GM18507 (cell line): Measurements from ENCODE around the gene SPRR2E.
"Not testable (repeated sequence)": the region's sequence is repeated elsewhere in the genome, so short reads cannot be mapped to it uniquely, and the experiment has no call there.

ENCODE experiments used
- DNase-seq: peaks from one replicate; pipeline ENCODE4 v3.0.0; 2011; ENCODE audit warnings: low read depth; ENCODE audit not compliant: insufficient read length; ENCODE audit errors: extremely low spot score
- FAIRE-seq: peaks from 2 replicates; lab custom pipeline; 2011; peaks lifted over from hg19 to GRCh38; lab: Jason Lieb, UNC

SPRR2E gene

DNA sequence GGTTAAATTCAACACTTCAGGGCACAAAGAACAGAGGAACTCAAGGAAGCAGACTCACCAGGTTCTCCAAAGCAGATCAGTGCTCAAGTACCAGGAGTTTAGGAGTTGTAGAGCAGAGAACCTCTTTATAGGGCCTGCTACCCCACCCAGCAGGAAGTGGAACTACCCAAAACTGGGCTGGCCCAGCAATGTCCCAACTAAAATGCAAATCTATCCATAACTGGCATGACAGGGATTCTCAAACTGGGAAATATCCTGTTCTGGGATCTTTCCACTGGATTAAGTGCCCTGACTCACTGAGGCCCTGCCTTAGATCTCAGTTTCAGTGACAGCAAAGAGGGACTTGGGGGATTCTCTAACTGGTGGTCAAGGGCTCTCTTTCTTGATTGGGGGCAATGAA is at the start of gene SPRR2E:
SPRR2E (minus strand) TSS at position 101 of the 400 bp plus-strand sequence. CDS start 775 bp downstream, outside the sequence.
- DNase-seq (no peak), FAIRE-seq (no peak)

DNA sequence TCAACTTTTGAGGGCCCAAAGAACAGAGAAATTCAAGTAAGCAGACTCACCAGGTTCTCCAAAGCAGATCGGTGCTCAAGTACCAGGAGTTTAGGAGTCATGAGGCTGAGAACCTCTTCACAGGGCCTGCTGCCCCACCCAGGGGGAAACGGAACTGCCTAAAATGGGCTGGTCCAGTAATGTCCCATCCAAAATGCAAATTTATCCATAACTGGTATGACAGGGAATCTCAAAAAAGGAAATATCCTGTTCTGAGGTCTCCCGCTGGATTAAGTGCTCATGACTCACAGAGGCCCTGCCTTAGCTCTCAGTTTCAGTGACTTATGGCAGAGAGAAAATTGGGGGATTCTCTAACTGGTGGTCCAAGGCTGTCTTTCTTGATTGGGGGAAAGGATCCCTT is 47.1 kb upstream of the SPRR2E start:
- no peak for DNase-seq

DNA sequence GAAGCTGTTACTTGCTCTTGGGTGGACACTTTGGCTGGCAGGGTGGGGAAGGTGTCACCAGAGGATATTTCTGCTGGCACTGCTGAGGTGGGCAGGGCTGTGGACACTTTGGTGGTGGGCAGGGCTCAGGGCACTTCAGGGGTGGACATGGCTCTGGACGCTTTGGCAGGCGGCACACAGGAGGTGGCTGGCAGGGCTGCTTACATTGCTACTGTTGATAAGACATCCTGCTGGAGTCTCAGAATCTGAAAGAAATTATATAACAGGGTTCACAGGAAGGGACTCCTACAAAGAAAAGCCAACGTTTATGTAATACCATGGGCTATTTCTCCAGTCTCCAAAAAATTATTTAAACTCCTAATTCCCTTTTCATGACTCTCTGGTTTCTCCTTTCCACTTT is 46.2 kb upstream of the SPRR2E start:
- FAIRE-seq (no peak), DNase-seq (no peak)

More for the DNA sequence above, 47.1 kb upstream of the SPRR2E start:
- no peak for FAIRE-seq

DNA sequence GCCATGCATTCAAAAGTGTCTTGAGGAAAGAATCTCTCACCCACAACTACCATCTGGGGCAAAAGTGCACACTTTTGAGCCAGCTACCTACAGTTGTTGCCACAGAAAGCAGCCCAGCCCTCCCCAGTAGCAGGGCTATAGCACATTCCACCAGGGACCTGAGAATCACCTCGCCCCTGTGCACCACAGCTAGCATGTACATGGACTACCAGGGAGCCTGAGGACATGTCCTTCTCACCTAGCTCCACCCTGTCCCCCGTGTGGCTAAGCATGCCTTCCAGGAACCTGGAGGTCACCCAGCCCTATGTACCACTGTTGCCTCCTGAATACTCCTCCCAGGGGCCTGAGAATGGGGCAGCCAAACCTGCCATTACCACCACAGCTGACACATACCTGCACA is 39.4 kb upstream of the SPRR2E start:
- no peak for DNase-seq

DNA sequence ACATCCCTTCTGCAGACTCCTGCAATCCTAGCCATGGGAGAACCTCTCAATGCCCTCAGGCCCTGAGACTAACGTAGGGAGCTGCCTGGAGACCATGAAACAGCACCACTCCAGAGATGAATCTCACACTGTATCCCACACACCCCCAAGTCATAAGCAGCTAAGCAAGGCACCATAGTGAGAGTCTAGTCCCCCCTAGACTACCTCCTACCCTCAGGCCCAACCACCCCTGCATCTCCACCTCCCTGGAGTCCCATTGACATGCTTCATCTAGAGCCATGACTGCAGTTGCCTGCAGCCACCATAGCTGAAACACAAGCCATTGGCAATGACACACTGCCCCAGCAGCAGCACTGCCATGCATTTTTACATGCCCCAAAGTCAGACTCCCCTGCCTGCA is 38.9 kb upstream of the SPRR2E start:
- no peak for DNase-seq
- no peak for FAIRE-seq

More for the DNA sequence above, 39.4 kb upstream of the SPRR2E start:
- FAIRE-seq = no peak

DNA sequence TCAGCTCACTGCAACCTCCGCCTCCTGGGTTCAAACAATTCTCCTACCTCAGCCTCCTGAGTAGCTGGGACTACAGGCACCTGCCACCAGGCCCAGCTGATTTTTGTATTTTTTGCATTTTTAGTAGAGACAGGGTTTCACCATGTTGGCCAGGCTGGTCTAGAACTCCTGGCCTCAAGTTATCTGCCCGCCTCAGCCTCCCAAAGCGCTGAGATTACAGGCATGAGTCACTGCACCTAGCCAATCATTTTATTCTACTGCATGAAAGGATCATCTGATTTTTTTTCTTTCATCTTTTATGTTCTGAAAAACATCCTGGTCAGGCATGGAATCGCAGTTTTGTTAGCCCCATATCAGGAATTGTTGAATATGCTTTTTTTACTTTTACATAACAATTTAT is 34.4 kb upstream of the SPRR2E start:
- DNase-seq, FAIRE-seq: not testable (repeated sequence)

DNA sequence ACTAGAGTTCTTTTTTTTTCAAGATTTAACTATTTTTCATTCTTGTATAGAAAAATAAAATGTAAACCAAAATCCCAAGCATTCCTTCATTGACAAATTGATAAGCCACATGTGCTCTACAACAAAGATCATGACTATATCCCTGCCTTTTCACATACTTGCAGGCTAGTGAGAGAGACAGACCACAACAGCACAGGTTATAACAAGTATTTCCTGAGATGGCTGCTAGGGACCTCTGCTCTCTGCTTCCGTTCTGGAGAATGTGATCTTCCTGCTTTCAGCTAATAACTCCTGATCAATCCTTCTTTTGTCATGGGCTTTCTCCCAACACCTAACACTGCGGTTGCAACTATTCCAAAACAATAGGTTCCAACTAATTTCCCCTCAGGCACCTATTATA is 33.0 kb upstream of the SPRR2E start:
- DNase-seq = no peak
- FAIRE-seq = no peak

DNA sequence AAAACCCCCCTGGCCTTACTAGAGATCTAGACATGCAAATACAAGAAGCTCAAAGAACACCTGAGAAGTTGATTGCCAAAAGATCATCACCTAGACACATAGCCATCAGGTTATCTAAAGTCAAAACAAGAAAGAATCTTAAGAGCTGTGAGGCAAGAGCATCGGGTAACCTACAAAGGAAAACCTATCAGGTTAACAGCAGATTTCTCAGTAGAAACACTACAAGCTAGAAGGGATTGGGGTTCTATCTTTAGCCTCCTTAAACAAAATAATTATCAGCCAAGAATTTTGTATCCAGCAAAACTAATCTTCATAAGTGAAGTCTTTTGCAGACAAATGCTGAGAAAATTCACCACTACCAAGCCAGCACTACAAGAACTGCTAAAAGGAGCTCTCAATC is 31.2 kb upstream of the SPRR2E start:
- FAIRE-seq = no peak

DNA sequence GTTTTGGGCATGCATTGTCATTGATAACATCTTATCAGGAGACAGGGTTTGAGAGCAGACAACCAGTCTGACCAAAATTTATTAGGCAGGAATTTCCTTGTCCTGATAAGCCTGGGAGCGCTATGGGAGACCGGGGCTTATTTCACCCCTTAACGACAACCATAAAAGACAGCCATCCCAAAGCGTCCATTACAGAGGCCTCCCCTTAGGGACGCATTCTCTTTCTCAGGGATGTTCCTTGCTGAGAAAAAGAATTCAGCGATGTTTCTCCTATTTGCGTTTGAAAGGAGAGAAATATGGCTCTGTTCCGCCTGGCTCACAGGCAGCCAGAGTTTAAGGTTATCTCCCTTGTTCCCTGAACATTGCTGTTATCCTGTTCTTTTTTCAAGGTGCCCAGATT is 29.5 kb upstream of the SPRR2E start:
- DNase-seq, FAIRE-seq: not testable (repeated sequence)

More for the DNA sequence above, 31.2 kb upstream of the SPRR2E start:
- DNase-seq = no peak

DNA sequence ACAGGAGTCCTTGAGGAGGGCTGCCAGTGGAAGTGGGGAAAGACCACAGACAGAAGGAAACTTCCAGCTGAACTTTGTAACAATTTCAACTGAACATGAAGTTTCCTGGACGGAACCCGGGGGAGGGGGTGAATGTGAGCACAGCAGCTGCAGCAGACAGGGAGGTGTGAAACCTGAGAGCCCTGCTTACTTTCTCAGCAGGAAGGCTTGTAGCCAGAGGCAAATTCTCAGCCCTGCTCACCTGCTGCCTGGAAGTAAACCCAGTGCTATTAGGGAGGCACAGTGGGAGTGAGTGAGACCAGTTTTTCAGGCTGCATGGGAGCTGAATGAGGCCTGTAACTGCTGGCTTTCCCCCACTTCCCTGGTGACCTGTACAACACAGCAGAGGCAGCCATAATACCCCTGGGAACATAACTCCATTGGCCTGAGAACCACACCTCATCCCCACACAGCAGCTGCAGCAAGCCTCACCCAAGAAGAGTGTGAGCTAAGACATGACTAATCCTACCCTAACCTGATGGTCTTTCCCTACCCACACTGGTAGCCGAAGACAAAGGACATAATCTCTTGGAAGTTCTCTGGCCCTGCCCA is 28.6 kb upstream of the SPRR2E start:
- FAIRE-seq (peak; percentile 38), DNase-seq (no peak)

DNA sequence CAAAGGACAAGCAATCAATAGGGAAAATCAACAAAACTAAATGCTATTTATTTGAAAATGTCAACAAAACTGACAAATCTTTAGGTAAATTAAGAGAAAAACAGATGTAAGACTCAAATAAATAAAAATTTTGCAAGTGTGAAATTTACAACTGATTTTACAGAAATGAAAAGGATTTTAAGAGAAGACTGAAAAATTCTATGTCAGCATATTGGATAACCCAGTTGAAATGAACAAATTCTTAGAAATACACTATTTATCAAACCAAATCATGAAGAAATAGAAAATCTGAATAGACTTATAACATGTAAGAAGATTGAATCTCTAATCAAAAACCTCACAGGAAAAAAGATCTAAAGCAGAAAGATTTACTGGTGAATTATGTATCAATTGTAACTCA is 26.6 kb upstream of the SPRR2E start:
- FAIRE-seq (no peak), DNase-seq (no peak)

DNA sequence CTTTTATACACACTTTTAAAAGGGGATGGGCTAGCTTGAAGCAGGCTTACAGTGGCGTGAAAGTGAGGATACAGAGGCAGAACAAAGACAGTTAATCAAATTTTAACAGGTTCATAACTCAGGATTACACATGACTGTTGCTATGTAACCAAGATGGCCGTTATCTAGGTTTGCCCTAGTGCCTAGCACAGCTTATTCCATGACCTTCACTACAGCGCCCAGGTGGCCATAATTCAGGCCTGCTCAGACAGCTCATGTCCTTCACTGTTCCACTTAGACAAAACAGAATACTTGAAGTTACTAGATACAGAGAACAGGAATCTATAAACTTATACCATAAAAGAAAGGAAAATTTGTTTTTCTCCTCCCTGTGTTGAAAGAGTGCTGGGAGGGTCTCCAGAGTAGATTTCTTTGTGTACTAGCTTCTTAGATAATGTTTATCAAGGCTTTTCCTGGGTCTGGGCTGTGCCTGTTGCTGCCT is 25.2 kb upstream of the SPRR2E start:
- no peak for DNase-seq
- no peak for FAIRE-seq

DNA sequence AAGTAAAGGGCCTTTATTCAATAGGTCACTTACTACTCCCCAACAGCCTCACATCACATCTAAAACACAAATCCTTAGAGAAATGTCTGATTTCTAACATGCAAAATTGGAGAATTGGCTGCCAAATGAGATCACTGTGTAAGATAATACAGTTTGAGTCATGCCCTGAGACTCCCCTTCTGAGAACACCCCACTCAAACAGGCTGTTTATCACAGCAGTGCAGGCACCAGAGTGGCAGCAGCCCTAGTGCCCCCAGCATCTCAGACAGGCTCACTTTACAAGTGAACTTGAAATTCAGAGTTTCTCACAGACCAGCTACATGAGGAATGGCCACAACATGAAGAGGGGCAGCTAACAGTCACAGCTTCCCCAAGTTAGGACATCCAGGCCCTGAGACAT is 20.9 kb upstream of the SPRR2E start:
- DNase-seq = not testable (repeated sequence)
- FAIRE-seq = peak; percentile 33

DNA sequence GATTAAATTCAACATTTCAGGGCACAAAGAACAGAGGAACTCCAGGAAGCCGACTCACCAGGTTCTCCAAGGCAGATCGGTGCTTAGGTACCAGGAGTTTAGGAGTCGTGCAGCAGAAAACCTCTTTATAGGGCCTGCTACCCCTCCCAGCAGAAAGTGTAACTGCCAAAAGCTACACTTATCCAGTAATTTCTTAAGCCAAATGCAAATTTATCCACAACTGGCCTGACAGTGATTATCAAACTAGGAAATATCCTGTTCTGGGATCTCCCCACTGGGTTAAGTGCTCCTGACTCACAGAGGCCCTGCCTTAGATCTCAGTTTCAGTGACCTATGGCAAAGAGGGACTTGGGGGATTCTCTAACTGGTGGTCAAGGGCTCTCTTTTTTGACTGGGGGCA is 19.1 kb upstream of the SPRR2E start, which contains the start of gene SPRR2F:
SPRR2F (minus strand) TSS at position 101 of the 400 bp plus-strand sequence. CDS start 783 bp downstream, outside the sequence.
- FAIRE-seq (no peak), DNase-seq (no peak)

DNA sequence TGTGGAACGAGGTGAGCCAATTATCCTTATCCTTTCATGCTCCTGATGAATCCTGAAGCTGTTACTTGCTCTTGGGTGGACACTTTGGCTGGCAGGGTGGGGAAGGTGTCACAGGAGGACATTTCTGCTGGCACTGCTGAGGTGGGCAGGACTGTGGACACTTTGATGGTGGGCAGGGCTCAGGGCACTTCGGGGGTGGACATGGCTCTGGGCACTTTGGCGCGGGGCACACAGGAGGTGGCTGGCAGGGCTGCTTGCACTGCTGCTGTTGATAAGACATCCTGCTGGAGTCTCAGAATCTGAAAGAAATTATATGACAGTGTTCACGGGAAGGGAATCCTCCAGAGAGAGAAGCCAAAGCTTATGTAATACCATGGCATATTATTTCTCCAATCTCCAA is 18.1 kb upstream of the SPRR2E start:
- FAIRE-seq, DNase-seq: not testable (repeated sequence)

DNA sequence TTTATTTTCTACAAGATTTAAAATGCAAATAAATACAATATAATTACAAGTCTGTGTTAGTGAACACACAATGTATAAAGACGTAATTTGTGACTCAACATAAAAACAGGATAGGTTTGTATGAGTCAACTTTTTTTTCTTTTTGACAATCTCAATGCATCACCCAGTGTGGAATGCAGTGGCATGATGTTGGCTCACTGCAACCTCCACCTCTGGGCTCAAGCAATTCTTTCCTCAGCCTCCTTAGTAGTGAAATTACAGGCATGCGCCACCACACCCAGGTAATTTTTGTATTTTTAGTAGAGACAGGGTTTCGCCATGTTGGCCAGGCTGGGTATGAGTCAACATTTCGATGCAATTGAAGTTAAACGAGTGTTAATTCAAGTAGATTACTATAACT is 5.9 kb upstream of the SPRR2E start:
- no peak for DNase-seq
- FAIRE-seq = no peak

DNA sequence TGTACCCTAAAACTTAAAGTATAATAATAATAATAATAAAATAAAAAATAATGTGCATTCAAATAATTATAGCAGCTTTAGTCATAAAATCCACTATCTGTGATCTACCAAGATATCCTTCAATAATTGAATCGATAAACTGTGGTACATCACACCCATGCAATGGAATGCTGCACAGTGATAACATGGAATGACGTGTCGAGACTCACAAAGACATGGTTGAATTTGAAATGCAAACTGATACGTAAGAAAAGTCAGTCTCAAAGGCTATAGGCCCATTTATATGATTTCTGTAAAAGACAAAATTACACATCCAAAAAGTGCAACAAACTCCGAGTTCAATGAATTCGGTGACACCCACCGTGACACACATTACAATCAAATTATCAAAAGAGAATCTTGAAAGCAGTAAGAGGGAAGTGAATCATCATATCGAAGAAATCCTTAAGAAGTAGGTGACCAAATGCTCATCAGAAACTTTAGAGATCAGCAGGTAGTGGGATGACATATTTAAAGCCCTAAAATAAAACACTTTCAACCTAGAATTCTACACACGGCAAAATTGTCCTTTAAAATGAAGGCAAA is 5.2 kb upstream of the SPRR2E start:
- DNase-seq = no peak
- FAIRE-seq = no peak

DNA sequence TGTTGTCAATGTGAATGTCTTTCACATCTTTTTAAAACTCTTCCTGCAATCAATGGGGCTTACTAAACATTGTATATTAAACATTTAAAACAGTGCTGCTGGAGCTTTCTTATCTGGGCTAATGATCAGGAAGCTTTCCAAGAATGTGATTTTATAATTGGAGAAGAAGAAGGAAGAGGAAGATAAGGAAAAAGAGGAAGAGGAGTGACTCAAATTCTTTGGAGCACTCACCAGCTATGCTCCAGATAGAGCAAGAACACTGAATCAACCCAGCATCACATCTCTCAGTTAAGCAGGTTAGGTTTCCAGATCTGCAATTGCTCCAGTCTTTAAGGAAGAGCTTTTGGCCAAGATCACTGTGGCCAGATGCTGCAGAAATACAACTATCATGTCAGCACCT is 1.4 kb upstream of the SPRR2E start:
- DNase-seq = no peak
- no peak for FAIRE-seq

DNA sequence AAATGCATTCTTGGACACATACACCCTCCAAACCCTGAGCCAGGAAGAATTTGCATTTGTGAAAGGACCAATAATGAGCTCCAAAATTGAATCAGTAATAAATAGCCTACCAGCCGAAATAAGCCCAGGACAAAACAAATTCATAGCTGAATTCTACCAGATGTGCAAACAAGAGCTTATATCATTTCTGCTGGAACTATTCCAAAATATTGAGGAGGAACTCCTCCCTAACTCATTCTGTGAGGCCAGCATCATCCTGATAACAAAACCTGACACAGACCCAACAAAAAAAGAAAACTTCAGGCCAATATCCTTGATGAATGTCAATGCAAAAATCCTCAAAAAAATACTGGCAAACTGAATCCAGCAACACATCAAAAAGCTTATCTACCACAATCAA is 6.7 kb downstream of the SPRR2E start:
- DNase-seq (no peak), FAIRE-seq (no peak)

DNA sequence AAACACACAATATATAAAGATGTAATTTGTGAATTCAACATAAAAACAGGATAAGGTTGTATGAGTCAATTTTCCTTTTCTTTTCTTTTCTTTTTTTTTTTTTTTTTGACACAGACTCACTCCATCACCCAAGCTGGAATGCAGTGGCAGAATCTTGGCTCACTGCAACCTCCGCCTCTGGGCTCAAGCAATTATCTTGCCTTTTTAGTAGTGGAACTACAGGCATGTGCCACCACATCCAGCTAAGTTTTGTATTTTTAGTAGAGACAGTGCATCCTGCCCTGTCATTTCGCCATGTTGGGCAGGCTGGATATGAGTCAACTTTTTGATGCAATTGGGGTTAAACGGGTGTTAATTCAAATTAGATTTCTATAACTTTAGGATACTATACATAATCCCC is 12.6 kb downstream of the SPRR2E start:
- DNase-seq (no peak), FAIRE-seq (no peak)
